ENCODE data around the gene ATP5PB.

ATP5PB gene

DNA sequence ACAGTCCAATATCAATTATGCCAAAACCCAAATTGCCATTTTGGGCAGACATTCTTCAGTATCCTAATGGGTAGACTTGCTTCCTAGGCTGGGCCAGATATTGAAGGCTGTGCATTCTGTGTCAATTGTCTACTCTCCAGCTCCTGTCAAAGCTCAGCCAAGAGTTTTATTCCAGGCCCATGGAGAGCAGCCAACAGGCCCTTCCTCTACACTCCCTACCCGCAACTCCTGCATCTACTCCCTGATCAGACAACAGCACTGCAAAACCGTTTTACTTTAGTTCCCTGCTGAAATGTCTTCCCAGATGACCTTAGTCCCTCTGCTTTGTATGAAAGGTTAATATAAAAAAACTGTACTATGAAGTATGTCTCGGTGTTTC lies 60.7 kb downstream of the ATP5PB start:
- no peak for DNase-seq

DNA sequence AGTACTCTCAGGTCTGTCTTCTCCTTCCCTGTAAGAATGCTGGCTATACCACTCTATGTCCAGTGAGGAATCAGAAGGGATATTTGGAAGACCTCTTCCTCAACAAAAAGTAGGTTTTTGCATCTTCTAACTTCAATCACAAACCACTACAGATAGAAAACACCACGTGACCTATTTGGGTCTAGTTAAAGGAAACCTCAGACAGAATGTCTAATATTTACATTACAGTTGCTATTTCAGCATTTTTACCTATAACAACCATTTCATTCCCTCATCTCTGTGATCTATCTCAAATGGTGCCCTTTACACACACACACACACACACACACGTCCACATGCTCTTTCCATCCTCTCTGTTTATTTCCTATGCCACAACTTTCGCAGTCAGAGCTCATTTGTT lies 62.1 kb downstream of the ATP5PB start:
- DNase-seq: no peak

Measured in effector CD4-positive, alpha-beta T cell (primary cell).